HEK293T (cell line): ENCODE data around the gene OGT.

Experiments
- BHLHE40 ChIP-seq: fragments of 450-650 bp; IDR thresholded peaks from 2 replicates; pipeline ENCODE4 v1.6.1; 2016; ENCODE audit warnings: mild to moderate bottlenecking, moderate library complexity, borderline replicate concordance
- ELF4 ChIP-seq: fragments of 450-650 bp; IDR thresholded peaks from 2 replicates; pipeline ENCODE4 v1.6.1; 2017; ENCODE audit warnings: antibody characterized with exemption
- FOXA1 ChIP-seq: fragments of 450-650 bp; IDR thresholded peaks from 2 replicates; pipeline ENCODE4 v1.6.1; 2016; ENCODE audit warnings: mild to moderate bottlenecking
- FOXK2 ChIP-seq: fragments of 450-650 bp; IDR thresholded peaks from 2 replicates; pipeline ENCODE4 v1.6.1; 2016; ENCODE audit warnings: mild to moderate bottlenecking
- FOXM1 ChIP-seq: fragments of 450-650 bp; IDR thresholded peaks from 2 replicates; pipeline ENCODE4 v1.6.1; 2017; ENCODE audit warnings: mild to moderate bottlenecking, borderline replicate concordance
- HDGF ChIP-seq: fragments of 450-650 bp; IDR thresholded peaks from 2 replicates; pipeline ENCODE4 v1.6.1; 2017; ENCODE audit warnings: antibody characterized with exemption, borderline replicate concordance
- LEF1 ChIP-seq: fragments of 450-650 bp; IDR thresholded peaks from 2 replicates; pipeline ENCODE4 v1.6.1; 2017; ENCODE audit warnings: mild to moderate bottlenecking, borderline replicate concordance
- PKNOX1 ChIP-seq: fragments of 450-650 bp; IDR thresholded peaks from 2 replicates; pipeline ENCODE4 v1.6.1; 2016
- SP1 ChIP-seq: fragments of 450-650 bp; IDR thresholded peaks from 2 replicates; pipeline ENCODE4 v1.6.1; 2017

GRCh38 chrX:71496476-71496875, 36.4 kb upstream of the OGT start:
- no peak for TF ChIP-seq SP1
- TF ChIP-seq BHLHE40: no peak
- TF ChIP-seq ELF4: no peak
- TF ChIP-seq LEF1: no peak
- no peak for TF ChIP-seq FOXK2
- no peak for TF ChIP-seq FOXM1
- no peak for TF ChIP-seq FOXA1
- no peak for TF ChIP-seq HDGF
- TF ChIP-seq PKNOX1: no peak
